ENCODE measurements around the gene APBB2. TPM values are rescaled to one million over a fixed set of nuclear protein-coding genes. Genes with fewer than 3 reads are reported as not detected.

The APBB2 gene
- total and polyA plus RNA-seq, 10 of the 15 experiments (the other 5 are each of a cell fraction or from before 2014, with no cell fraction given), result 2.7 to 24.6 (median 19.0) TPM

- ChIA-PET POLR2A (interaction anchor here (1.0 kb wide), 1 partner anchor 13 kb away, joined by 3 read pairs; no protein-coding TSS in a partner anchor), CTCF (interaction anchor here (0.9 to 1.0 kb wide), 2 partner anchors 13 to 117 kb away, joined by 3 to 4 read pairs; no protein-coding TSS in a partner anchor), SMC1A (ENCODE audit: uncharacterized antibody, unreplicated experiment) (interaction anchor here (0.5 to 1.7 kb wide), 8 partner anchors 8 to 171 kb away, joined by 3 to 6 read pairs (median 3); no protein-coding TSS in a partner anchor), RAD21 (ENCODE audit: unreplicated experiment) (no interaction called here)
- BruUV-seq (replicated peaks), result no TSS peak
- Histone ChIP-seq H3K4me1 (ENCODE audit: control insufficient read depth, insufficient read depth, low read length) (peaks cover 6% of the 10 kb centered on the region; the same call in 1 of the 2 replicates), H3K27me3 (replicated peaks in 1 of 2; ENCODE audit: control insufficient read depth in 2 of 2, insufficient read depth in 2 of 2, low read length in 1 of 2) (no peaks in the 10 kb centered on the region), H3K4me3 (no peak overlapping the region), H3K4me2 (ENCODE audit: control insufficient read depth, insufficient read depth) (no peak overlapping the region), H3K9ac (ENCODE audit: control insufficient read depth, insufficient read depth, low read length) (no peak overlapping the region), H2AFZ (ENCODE audit: control insufficient read depth, low read depth, low read length) (no peak overlapping the region; the same call in 1 of the 2 replicates), H3K27ac (ENCODE audit: control insufficient read depth, insufficient read depth) (peak overlapping the region; percentile 23), H4K20me1 (ENCODE audit: control insufficient read depth, insufficient read depth) (no peaks in the 10 kb centered on the region), H3K9me3 (replicated peaks; ENCODE audit: control insufficient read depth, insufficient read depth, low read length) (no peaks in the 10 kb centered on the region), H3K79me2 (ENCODE audit: control insufficient read depth, insufficient read depth, low read length) (no peaks in the 10 kb centered on the region), H3K36me3 (ENCODE audit: control insufficient read depth in 2 of 2, insufficient read depth in 2 of 2, low read length in 1 of 2) (no peaks in the 10 kb centered on the region)
- TF ChIP-seq TBL1XR1 (IDR thresholded peaks at IDR 0.05; ENCODE audit: low read depth, low read length) (no peak), CBFB (IDR thresholded peaks at IDR 0.05; ENCODE audit: low read depth) (no peak), IKZF1 (conservative IDR thresholded peaks at IDR 0.05) (no peak), ZNF622 (IDR thresholded peaks at IDR 0.05) (no peak), PAX5 (IDR thresholded peaks at IDR 0.05; ENCODE audit: borderline replicate concordance, low read depth, low read length) (no peak), SMARCA5 (IDR thresholded peaks at IDR 0.05) (no peak), RUNX3 (IDR thresholded peaks at IDR 0.05; ENCODE audit: low read length) (no peak), SUZ12 (IDR thresholded peaks at IDR 0.05; ENCODE audit: unreplicated experiment) (no peak), GATAD2B (conservative IDR thresholded peaks at IDR 0.05; ENCODE audit: low read depth) (no peak), RELA (IDR thresholded peaks at IDR 0.05; ENCODE audit: borderline replicate concordance, partially characterized antibody) (no peak), IKZF2 (IDR thresholded peaks at IDR 0.05) (no peak), EGR1 (IDR thresholded peaks at IDR 0.05; ENCODE audit: borderline replicate concordance in 1 of 2, low read depth in 2 of 2, low read length in 2 of 2) (no peak), MEF2B (IDR thresholded peaks at IDR 0.05; ENCODE audit: partially characterized antibody, poor library complexity, severe bottlenecking) (no peak), POLR2AphosphoS5 (IDR thresholded peaks at IDR 0.05; ENCODE audit: low read length) (no peak), E2F4 (IDR thresholded peaks at IDR 0.05; ENCODE audit: low read depth, low read length) (no peak), ZBTB4 (CRISPR knock-in tag; IDR thresholded peaks at IDR 0.05) (no peak)
- in situ Hi-C loops (cut with MboI) (no loop called here), intact Hi-C loops (cut with micrococcal nuclease; ENCODE audit: unreplicated experiment) (no loop called here)
- ATAC-seq, result peak; percentile 27; the same call in 2 of the 3 replicates
- DNase-seq (ENCODE audit: low read depth, low spot score), result no peak
- 19% methylated on average over 2 of the region's 2 CpGs for WGBS (ENCODE audit: insufficient coverage, insufficient replicate concordance, low lambda C conversion rate, missing lambda C conversion rate)
- no peak for FAIRE-seq
These were observed 119.0 kb downstream of the APBB2 start for GRCh38 chr4:41095192-41095872.
